H1 (cell line): ENCODE results near the gene HDHD5. TPM values are rescaled to one million over a fixed set of nuclear protein-coding genes. Genes with fewer than 3 reads are reported as not detected.

Source experiments
- CTCF ChIA-PET: fragments of 300-600 bp; sonication (Branson Sonifier 250); formaldehyde crosslinking; loops from one replicate; lab custom pipeline; 2021; ENCODE audit not compliant: partially characterized antibody; lab: Charles Lee
- POLR2A ChIA-PET: fragments of 300-600 bp; sonication (Branson Sonifier 250); formaldehyde crosslinking; loops from one replicate; lab custom pipeline; 2021; ENCODE audit warnings: inconsistent platforms; ENCODE audit not compliant: partially characterized antibody; lab: Charles Lee
- DNase-seq, 2 experiments: peaks; one replicate each; pipeline versions ENCODE4 v3.0.0 to v3.0.0-alpha.2; 2010 to 2022; ENCODE audit warnings: low spot score in 2 of 2, low read depth in 1 of 2, mixed read lengths in 1 of 2
- FAIRE-seq: peaks from 2 replicates; lab custom pipeline; 2011; peaks lifted over from hg19 to GRCh38; lab: Jason Lieb, UNC
- H2AFZ ChIP-seq: 2 replicates; pipeline ENCODE4 v1.8.1; 2012; ENCODE audit warnings: low read length, inconsistent platforms
- H2AK5ac ChIP-seq: 2 replicates; pipeline ENCODE4 v1.6.1; 2013; ENCODE audit warnings: low read depth, low read length
- H2BK120ac ChIP-seq: replicated peaks from 2 replicates; pipeline ENCODE3; 2013; ENCODE audit warnings: low read depth, low read length, inconsistent platforms
- H2BK12ac ChIP-seq: 2 replicates; pipeline ENCODE4 v1.6.1; 2013; ENCODE audit warnings: low read depth, low read length
- H2BK15ac ChIP-seq: 2 replicates; pipeline ENCODE4 v1.6.1; 2013; ENCODE audit warnings: low read length
- H2BK20ac ChIP-seq: 2 replicates; pipeline ENCODE4 v1.6.1; 2013; ENCODE audit warnings: low read length
- H2BK5ac ChIP-seq: 2 replicates; pipeline ENCODE4 v1.6.1; 2013; ENCODE audit warnings: low read depth, low read length
- H3K14ac ChIP-seq: 2 replicates; pipeline ENCODE4 v1.6.1; 2013; ENCODE audit warnings: inconsistent platforms; ENCODE audit not compliant: insufficient read length
- H3K18ac ChIP-seq: 2 replicates; pipeline ENCODE4 v1.6.1; 2013; ENCODE audit warnings: low read length; ENCODE audit errors: extremely low read depth
- H3K23ac ChIP-seq: 2 replicates; pipeline ENCODE4 v1.6.1; 2013; ENCODE audit warnings: inconsistent platforms; ENCODE audit not compliant: insufficient read length
- H3K23me2 ChIP-seq: 2 replicates; pipeline ENCODE4 v1.6.1; 2013; ENCODE audit warnings: low read depth, low read length
- H3K27ac ChIP-seq: 2 replicates; pipeline ENCODE4 v1.6.1; 2011; ENCODE audit warnings: low read depth, low read length, inconsistent platforms
- H3K27me3 ChIP-seq, 4 experiments: replicated peaks in 1 of 4; 1 replicate in 1 of 4; 2 replicates in 3 of 4; pipeline versions ENCODE4 v1.6.1 to v1.8.1; 2011 to 2013; ENCODE audit warnings: low read length in 3 of 4, mild to moderate bottlenecking in 3 of 4, inconsistent platforms in 2 of 4, mixed read lengths in 2 of 4, moderate library complexity in 1 of 4; ENCODE audit not compliant: control insufficient read depth in 3 of 4, insufficient read depth in 3 of 4; ENCODE audit errors: extremely low read depth in 1 of 4
- H3K36me3 ChIP-seq, 4 experiments: 2 replicates each; pipeline versions ENCODE4 v1.6.1 to v1.8.1; 2011 to 2013; ENCODE audit warnings: mild to moderate bottlenecking in 4 of 4, low read length in 3 of 4, moderate library complexity in 2 of 4, control low read depth in 1 of 4, inconsistent platforms in 1 of 4; ENCODE audit not compliant: insufficient read depth in 4 of 4, control insufficient read depth in 2 of 4
- H3K4ac ChIP-seq: replicated peaks from 2 replicates; pipeline ENCODE3; 2013; ENCODE audit warnings: low read length, low read depth, mixed read lengths, inconsistent platforms; ENCODE audit not compliant: insufficient read length
- H3K4me1 ChIP-seq, 4 experiments: replicated peaks in 1 of 4; 1 replicate in 1 of 4; 2 replicates in 3 of 4; pipeline versions ENCODE4 v1.6.1 to v1.8.1; 2011 to 2013; ENCODE audit warnings: low read length in 3 of 4, inconsistent platforms in 2 of 4, mixed read lengths in 1 of 4; ENCODE audit not compliant: insufficient read depth in 4 of 4, control insufficient read depth in 3 of 4
- H3K4me2 ChIP-seq, 2 experiments: 2 replicates each; pipeline versions ENCODE4 v1.6.1 to v1.8.1; 2011 to 2013; ENCODE audit warnings: low read depth in 2 of 2, low read length in 2 of 2, control low read depth in 1 of 2, inconsistent platforms in 1 of 2, mild to moderate bottlenecking in 1 of 2; ENCODE audit not compliant: insufficient read depth in 1 of 2
- H3K4me3 ChIP-seq, 4 experiments: fragments of 200-600, 300-600 bp in 1 of 4; sonication (generic), shearing (Covaris generic), sonication (Bioruptor Twin) in 1 of 4; 2 replicates each; pipeline versions ENCODE4 v1.5.1 to v1.8.1; 2011 to 2016; ENCODE audit warnings: low read length in 4 of 4, low read depth in 3 of 4, control low read depth in 2 of 4, inconsistent platforms in 2 of 4, mild to moderate bottlenecking in 2 of 4, mixed read lengths in 1 of 4, moderate library complexity in 1 of 4; ENCODE audit not compliant: insufficient read depth in 2 of 4; ENCODE audit errors: extremely low read depth in 1 of 4
- H3K56ac ChIP-seq: replicated peaks from 2 replicates; pipeline ENCODE3; 2013; ENCODE audit warnings: low read depth, mild to moderate bottlenecking, mixed read lengths, low read length, inconsistent platforms; ENCODE audit not compliant: insufficient read length
- H3K79me1 ChIP-seq: 2 replicates; pipeline ENCODE4 v1.6.1; 2013; ENCODE audit warnings: low read depth, low read length, control low read depth
- H3K79me2 ChIP-seq, 2 experiments: 2 replicates each; pipeline versions ENCODE4 v1.6.1 to v1.8.1; 2012 to 2013; ENCODE audit warnings: low read length in 2 of 2, mild to moderate bottlenecking in 2 of 2, inconsistent platforms in 1 of 2; ENCODE audit not compliant: insufficient read depth in 2 of 2, control insufficient read depth in 1 of 2
- H3K9ac ChIP-seq, 4 experiments: replicated peaks in 1 of 4; 1 replicate in 1 of 4; 2 replicates in 3 of 4; pipeline versions ENCODE4 v1.6.1 to v1.8.1; 2011 to 2013; ENCODE audit warnings: low read depth in 3 of 4, low read length in 3 of 4, control low read depth in 2 of 4, mild to moderate bottlenecking in 2 of 4, moderate library complexity in 2 of 4, inconsistent platforms in 1 of 4; ENCODE audit errors: extremely low read depth in 1 of 4
- H3K9me3 ChIP-seq, 2 experiments: 2 replicates each; pipeline versions ENCODE4 v1.6.1 to v1.8.1; 2012 to 2013; ENCODE audit warnings: mild to moderate bottlenecking in 2 of 2, moderate library complexity in 2 of 2, control low read depth in 1 of 2, inconsistent platforms in 1 of 2, low read depth in 1 of 2, low read length in 1 of 2, mixed read lengths in 1 of 2; ENCODE audit not compliant: insufficient read depth in 2 of 2
- H4K20me1 ChIP-seq, 2 experiments: replicated peaks in 1 of 2; 2 replicates each; pipeline versions ENCODE3 to v1.8.1; 2011 to 2013; ENCODE audit warnings: inconsistent platforms in 2 of 2, low read length in 2 of 2, mild to moderate bottlenecking in 1 of 2; ENCODE audit not compliant: insufficient read depth in 2 of 2, control insufficient read depth in 1 of 2
- H4K5ac ChIP-seq: 2 replicates; pipeline ENCODE4 v1.6.1; 2013; ENCODE audit warnings: low read length, low read depth, mixed read lengths, inconsistent platforms; ENCODE audit not compliant: insufficient read length
- H4K8ac ChIP-seq: 2 replicates; pipeline ENCODE4 v1.8.0; 2013; ENCODE audit warnings: mild to moderate bottlenecking, moderate library complexity, low read length, inconsistent platforms; ENCODE audit not compliant: insufficient read depth; ENCODE audit errors: extremely low read depth
- H4K91ac ChIP-seq: replicated peaks from 2 replicates; pipeline ENCODE3; 2013; ENCODE audit warnings: low read length, mixed read lengths, inconsistent platforms; ENCODE audit not compliant: insufficient read length
- ATF3 ChIP-seq: IDR thresholded peaks from 2 replicates; pipeline ENCODE4 v1.6.1; 2011; ENCODE audit warnings: low read depth, mild to moderate bottlenecking, low read length; ENCODE audit not compliant: insufficient read depth
- BRCA1 ChIP-seq: IDR thresholded peaks from 2 replicates; pipeline ENCODE4 v1.6.1; 2012; ENCODE audit warnings: low read depth, low read length, improper control_type of control experiment
- CTCF ChIP-seq, 3 experiments: IDR thresholded peaks; 1 replicate in 2 of 3; 2 replicates in 1 of 3; pipeline versions ENCODE4 v1.5.1 to v1.6.1; 2011; ENCODE audit warnings: low read length in 3 of 3, mild to moderate bottlenecking in 3 of 3, inconsistent platforms in 2 of 3, low read depth in 1 of 3, moderate library complexity in 1 of 3; ENCODE audit not compliant: insufficient read depth in 1 of 3; ENCODE audit errors: control extremely low read depth in 1 of 3
- GTF2F1 ChIP-seq: IDR thresholded peaks from 2 replicates; pipeline ENCODE4 v1.6.1; 2012; ENCODE audit warnings: low read depth, low read length, improper control_type of control experiment, borderline replicate concordance
- JUN ChIP-seq: IDR thresholded peaks from 2 replicates; pipeline ENCODE4 v1.6.1; 2011; ENCODE audit warnings: low read depth, mild to moderate bottlenecking, improper control_type of control experiment, low read length
- MAFK ChIP-seq: IDR thresholded peaks from 2 replicates; pipeline ENCODE4 v1.6.1; 2012; ENCODE audit warnings: low read depth, mild to moderate bottlenecking, improper control_type of control experiment, low read length
- MAX ChIP-seq: IDR thresholded peaks from 2 replicates; pipeline ENCODE4 v1.6.1; 2012; ENCODE audit warnings: inconsistent platforms
- TAF7 ChIP-seq: optimal IDR thresholded peaks from 2 replicates; pipeline ENCODE3; 2011; ENCODE audit warnings: low read depth, mild to moderate bottlenecking, inconsistent platforms, low read length, moderate library complexity, borderline replicate concordance
- WGBS, 2 experiments: shearing (Covaris generic) in 1 of 2; methylation state at CpG; one replicate each; pipeline versions ENCODE4 v1.1.6 to v1.1.7; 2013 to 2015; ENCODE audit warnings: low lambda C conversion rate in 2 of 2, mixed read lengths in 2 of 2, inconsistent platforms in 1 of 2, low coverage in 1 of 2, missing lambda C conversion rate in 1 of 2; ENCODE audit not compliant: insufficient replicate concordance in 2 of 2, insufficient coverage in 1 of 2, insufficient read length in 1 of 2; ENCODE audit errors: extremely low coverage in 1 of 2, missing lambda C conversion rate in 1 of 2; 5-methylcytosine and 5-hydroxymethylcytosine counted together
- polyA plus RNA-seq, 7 experiments: library from polyadenylated mRNA; depleted of rRNA in 3 of 7; stranded (reverse) in 5 of 7; unstranded in 2 of 7; fragments of >200 nt in 5 of 7; fragments of 200-250 nt in 2 of 7; gene quantifications; 1 replicate in 5 of 7; 2 replicates in 1 of 7; 4 replicates in 1 of 7; pipeline versions ENCODE4 v1.2.1 to v1.2.3, GENCODE V29; 2011 to 2013; ENCODE audit warnings: missing spikeins in 2 of 7, mixed read lengths in 2 of 7
- total RNA-seq: library from RNA; stranded (reverse); fragmentation: NEBNext Ultra II Directional; extraction: Animal tissue kit (Norgen Biotek cat#: 25700); gene quantifications from 2 replicates; pipeline ENCODE4 v1.2.1, GENCODE V29; 2021

The HDHD5 gene
- total and polyA plus RNA-seq, 2 of the 8 experiments (the other 6 are each of a cell fraction or from before 2014, with no cell fraction given): 68.3 to 123 TPM

- Histone ChIP-seq H4K5ac (no peak overlapping the region), H4K8ac (no peak overlapping the region), H4K20me1 (peaks cover 0 to 2% of the 10 kb centered on the region in 2 experiments), H2BK5ac (no peak overlapping the region; the same call in 1 of the 2 replicates), H2BK15ac (no peak overlapping the region), H3K23ac (no peak overlapping the region), H3K27ac (no peak overlapping the region), H3K27me3 (no peaks in the 10 kb centered on the region), H3K36me3 (peaks cover 0 to 11% (median 2%) of the 10 kb centered on the region in 4 experiments; a peak in 1 of 8 replicates), H4K91ac (no peak overlapping the region), H3K4me1 (no peaks in the 10 kb centered on the region), H3K56ac (no peak overlapping the region), H2BK120ac (no peak overlapping the region), H3K14ac (no peak overlapping the region), H3K23me2 (no peaks in the 10 kb centered on the region), H2AFZ (no peak overlapping the region), H3K79me1 (no peaks in the 10 kb centered on the region), H3K9me3 (no peaks in the 10 kb centered on the region), H3K4me3 (no peak overlapping the region), H2BK12ac (no peak overlapping the region), H3K9ac (no peak overlapping the region), H3K18ac (no peak overlapping the region), H3K4me2 (no peak overlapping the region), H2BK20ac (no peak overlapping the region), H3K4ac (no peak overlapping the region), H2AK5ac (no peak overlapping the region), H3K79me2 (no peaks in the 10 kb centered on the region)
- FAIRE-seq: no peak
- ChIA-PET CTCF (interaction anchor here (1.6 to 3.5 kb wide), 5 partner anchors 9 to 58 kb away, joined by 4 to 17 read pairs (median 13); no protein-coding TSS in a partner anchor), POLR2A (no interaction called here)
- 94% methylated on average over 65 of the region's 66 CpGs; no CpG with 5 or more reads in 1 of the 2 experiments for WGBS, 2 experiments
- DNase-seq: no peak
- no peak for TF ChIP-seq GTF2F1
- TF ChIP-seq CTCF (IDR thresholded peaks at IDR 0.05; ENCODE audit: control extremely low read depth in 1 of 3, insufficient read depth in 1 of 3, low read depth in 1 of 3, low read length in 3 of 3): no peak
- no peak for TF ChIP-seq ATF3
- TF ChIP-seq MAX: no peak
- TF ChIP-seq TAF7: no peak
- TF ChIP-seq JUN: no peak
- TF ChIP-seq BRCA1: no peak
- TF ChIP-seq MAFK: no peak
Observed at GRCh38 chr22:17108256-17109112, 50.6 kb downstream of the HDHD5 start.
